Superior temporal gyrus (tissue), 1 donor: ENCODE data around the gene ZNF93.
"Not testable (repeated sequence)": the region's sequence is repeated elsewhere in the genome, so short reads cannot be mapped to it uniquely, and the experiment has no call there.

Experiments
- DNase-seq: peaks from one replicate; pipeline ENCODE4 v3.0.0-alpha.2; 2016; ENCODE audit errors: extremely low spot score

ZNF93 gene

GRCh38 chr19:19937403-19937802 is 36.7 kb downstream of the ZNF93 start:
- DNase-seq, result no peak

DNA sequence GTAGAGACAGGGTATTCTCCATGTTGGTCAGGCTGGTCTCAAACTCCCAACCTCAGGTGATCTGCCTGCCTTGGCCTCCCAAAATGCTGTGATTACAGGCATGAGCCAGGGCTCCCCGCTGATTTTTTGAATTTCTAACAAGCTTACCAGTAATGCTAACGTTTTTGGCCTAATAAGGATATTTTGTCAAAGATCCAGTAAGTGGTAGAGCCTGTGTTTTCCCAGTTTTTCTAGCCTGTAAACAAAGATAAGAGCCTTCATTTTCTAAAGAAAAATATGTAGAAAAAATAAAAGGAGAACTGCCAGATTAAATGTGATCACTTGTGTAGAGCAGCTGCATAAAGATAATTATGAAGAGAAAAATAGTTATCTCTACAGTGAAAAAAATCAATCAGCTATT is 37.7 kb downstream of the ZNF93 start:
- no peak for DNase-seq

DNA sequence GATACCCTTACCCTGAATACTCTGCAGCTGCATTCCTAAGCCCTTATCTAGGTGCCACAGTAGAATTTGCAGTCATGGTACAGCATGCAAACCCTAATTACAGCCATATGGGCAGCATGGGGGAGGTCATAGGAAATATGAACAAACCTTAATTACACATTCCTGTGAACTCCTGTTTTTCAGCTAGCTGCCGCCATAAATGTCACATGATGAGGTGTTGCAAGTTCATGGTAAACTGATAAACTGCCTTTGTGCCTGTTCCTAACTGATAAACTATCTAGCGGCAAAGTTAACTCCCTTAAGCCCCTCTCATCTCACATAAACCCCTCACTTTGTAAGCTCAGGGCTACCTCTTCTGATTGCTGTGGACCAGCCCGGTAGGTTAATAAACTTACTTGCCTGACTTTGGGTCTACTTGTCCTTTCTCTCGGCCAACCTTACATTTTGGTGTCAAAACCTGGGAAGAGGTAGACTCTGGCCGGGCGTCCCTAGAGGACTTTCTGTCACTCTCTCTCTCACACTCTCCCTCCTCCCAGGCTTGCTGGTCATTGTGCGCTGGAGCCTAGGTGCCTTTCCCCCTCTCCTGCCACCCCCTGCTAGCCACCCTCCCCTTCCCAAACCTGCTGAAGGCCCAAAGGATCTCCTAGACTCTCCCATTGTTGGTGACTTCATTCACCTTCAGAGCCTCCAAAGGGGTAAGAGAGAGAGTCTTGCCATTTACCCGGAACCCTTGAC is 43.3 kb downstream of the ZNF93 start:
- no peak for DNase-seq

- DNase-seq, result no peak
These were observed 43.8 kb downstream of the ZNF93 start for GRCh38 chr19:19944583-19944880.

DNA sequence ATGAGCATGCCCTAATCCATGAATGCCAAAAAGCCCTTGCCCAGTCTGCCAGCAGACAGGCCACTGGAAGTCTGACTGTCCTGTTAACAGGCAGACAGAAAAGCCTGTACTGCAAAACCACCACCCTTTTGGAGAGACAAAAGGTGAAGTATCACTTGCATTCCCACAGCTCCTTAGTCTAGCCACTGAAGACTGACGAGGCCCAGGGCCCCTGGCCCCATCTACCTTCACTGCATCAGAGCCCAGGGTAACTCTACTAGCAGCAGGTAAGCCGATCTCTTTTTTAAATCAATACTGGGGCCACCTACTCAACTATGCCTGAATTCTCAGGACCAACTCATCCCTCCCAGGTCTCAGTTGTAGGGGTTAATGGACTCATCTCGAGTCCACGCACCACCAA is 45.5 kb downstream of the ZNF93 start:
- DNase-seq, result no peak

DNA sequence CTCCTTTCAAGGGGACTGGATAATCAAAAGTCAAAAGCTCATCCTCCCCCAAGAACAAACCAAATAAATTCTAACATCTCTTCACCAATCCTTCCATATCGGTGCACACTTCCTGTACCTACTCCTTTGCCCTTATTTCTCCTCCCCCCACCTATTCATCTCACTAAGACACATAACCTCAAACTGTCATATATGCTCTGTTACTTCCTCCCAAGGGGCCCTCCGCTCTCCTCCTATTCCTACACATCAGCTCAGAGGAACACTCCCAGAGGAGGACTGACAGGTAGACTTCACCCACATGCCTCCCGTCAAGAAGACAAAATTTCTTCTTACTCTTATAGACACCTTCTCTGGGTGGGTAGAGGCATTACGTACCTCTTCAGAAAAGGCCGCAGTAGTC is 48.1 kb downstream of the ZNF93 start:
- DNase-seq, result no peak

GRCh38 chr19:19955208-19955607 is 54.5 kb downstream of the ZNF93 start:
- no peak for DNase-seq

DNA sequence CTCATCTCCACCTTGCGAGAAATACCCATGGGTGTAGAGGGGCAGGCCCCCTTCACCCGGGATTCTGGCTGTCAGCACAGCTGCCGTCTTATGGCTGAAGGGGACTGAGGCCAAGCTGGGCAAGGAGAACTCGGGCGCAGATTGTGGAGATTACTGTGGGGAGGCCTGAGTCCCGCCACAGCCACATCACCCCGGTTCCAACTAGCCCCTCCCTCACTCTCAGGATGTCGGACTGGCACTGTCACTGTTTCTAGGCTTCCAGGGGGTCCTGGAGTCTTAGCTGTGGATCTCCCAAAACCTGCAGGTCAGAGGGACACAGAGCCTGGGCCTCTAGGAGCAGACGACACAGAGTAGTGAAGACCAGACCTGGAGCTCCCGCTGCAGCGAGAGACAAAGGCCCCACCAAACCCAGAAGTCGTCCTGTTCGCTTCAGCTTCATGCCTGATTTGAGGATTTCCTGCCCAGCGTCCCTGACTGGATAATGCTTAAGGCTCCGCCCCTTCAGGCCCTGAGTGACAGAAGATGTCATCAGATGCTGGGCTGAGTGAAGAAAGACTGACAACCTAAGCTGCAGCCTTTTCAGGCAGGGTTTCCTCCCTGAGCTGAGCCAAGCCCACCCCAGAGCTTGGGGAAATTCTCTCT is 55.8 kb downstream of the ZNF93 start:
- DNase-seq, result no peak

DNA sequence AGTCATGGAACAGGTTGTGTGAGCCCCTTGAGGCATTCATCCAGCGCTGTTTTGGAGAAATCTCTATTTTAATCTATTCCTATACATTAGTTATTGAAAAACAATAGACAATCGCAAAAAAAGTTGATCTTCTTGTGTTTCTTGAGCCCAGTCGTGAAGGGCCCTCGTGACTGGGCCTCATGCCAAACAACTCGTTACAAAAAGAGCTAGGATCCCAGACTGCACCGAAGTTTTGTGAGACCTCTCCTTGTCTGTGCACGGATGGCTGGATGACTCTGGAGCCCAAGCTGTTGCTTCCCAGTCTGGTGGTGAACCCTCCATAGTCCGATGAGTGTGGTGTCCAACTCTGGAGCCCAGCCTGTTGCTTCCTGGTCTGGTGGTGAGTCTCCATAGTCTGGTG is 57.0 kb downstream of the ZNF93 start:
- DNase-seq, result not testable (repeated sequence)

GRCh38 chr19:19959151-19959799 is 58.5 kb downstream of the ZNF93 start:
- DNase-seq, result peak; percentile 81

- DNase-seq, result no peak
These were observed 63.7 kb downstream of the ZNF93 start for GRCh38 chr19:19964416-19964815.

GRCh38 chr19:19966126-19966525 is 65.4 kb downstream of the ZNF93 start:
- not testable (repeated sequence) for DNase-seq

- no peak for DNase-seq
These were observed 66.1 kb downstream of the ZNF93 start for GRCh38 chr19:19966862-19967261.
